Measurements from ENCODE around the gene KIF24.

DNA sequence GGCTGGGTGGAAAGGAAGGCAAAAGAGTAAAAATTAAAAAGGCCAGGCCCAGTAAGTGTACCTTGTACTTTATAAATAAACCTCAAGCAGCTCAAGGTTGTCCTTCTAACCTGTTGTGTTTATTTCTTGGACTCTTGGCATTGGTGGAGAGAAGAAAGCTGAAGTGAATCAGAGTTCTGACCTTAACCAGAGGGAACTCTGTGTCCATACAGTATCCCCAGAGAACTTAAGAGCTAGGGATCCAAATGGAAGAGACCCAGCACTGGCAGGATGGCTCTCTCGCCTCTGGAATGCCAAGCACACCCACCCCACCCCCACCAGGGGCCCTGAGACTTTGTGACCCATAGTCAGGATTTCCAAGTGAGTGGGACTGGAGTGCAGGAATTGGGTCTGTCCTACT is 14.5 kb upstream of the KIF24 start:
- TF ChIP-seq, protein P1, sequence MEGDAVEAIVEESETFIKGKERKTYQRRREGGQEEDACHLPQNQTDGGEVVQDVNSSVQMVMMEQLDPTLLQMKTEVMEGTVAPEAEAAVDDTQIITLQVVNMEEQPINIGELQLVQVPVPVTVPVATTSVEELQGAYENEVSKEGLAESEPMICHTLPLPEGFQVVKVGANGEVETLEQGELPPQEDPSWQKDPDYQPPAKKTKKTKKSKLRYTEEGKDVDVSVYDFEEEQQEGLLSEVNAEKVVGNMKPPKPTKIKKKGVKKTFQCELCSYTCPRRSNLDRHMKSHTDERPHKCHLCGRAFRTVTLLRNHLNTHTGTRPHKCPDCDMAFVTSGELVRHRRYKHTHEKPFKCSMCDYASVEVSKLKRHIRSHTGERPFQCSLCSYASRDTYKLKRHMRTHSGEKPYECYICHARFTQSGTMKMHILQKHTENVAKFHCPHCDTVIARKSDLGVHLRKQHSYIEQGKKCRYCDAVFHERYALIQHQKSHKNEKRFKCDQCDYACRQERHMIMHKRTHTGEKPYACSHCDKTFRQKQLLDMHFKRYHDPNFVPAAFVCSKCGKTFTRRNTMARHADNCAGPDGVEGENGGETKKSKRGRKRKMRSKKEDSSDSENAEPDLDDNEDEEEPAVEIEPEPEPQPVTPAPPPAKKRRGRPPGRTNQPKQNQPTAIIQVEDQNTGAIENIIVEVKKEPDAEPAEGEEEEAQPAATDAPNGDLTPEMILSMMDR (IDR thresholded peaks at IDR 0.05 in 4 of 5, conservative IDR thresholded peaks at IDR 0.05 in 1 of 5): no peak
- TF ChIP-seq POLR2A (IDR thresholded peaks at IDR 0.05): no peak
